DOHH2 (cell line): ENCODE results near the gene ESYT2.

Experiments used
- H3F3A ChIP-seq: fragments of 200-600 bp; sonication (generic), shearing (Covaris generic); 2 replicates; pipeline ENCODE4 v1.6.0; 2016; ENCODE audit warnings: antibody characterized with exemption, mild to moderate bottlenecking; ENCODE audit not compliant: control insufficient read depth, insufficient read depth
- H3K27ac ChIP-seq: fragments of 200-600 bp; sonication (generic); 2 replicates; pipeline ENCODE4 v1.5.1; 2014; ENCODE audit warnings: low read depth, mild to moderate bottlenecking, low read length, moderate library complexity
- H3K27me3 ChIP-seq: fragments of 200-600 bp; sonication (generic); 2 replicates; pipeline ENCODE4 v1.6.1; 2014; ENCODE audit warnings: mild to moderate bottlenecking, low read length, mixed read lengths; ENCODE audit not compliant: control insufficient read depth
- H3K36me3 ChIP-seq: fragments of 200-600 bp; sonication (generic); 2 replicates; pipeline ENCODE4 v1.6.1; 2014; ENCODE audit warnings: mild to moderate bottlenecking, low read length, moderate library complexity, mixed read lengths; ENCODE audit not compliant: control insufficient read depth
- H3K4me1 ChIP-seq: fragments of 200-600 bp; sonication (generic); 2 replicates; pipeline ENCODE4 v1.6.1; 2014; ENCODE audit warnings: mild to moderate bottlenecking, low read length, mixed read lengths; ENCODE audit not compliant: control insufficient read depth
- H3K4me2 ChIP-seq: fragments of 200-600 bp; sonication (generic); 2 replicates; pipeline ENCODE4 v1.6.0; 2014; ENCODE audit warnings: mild to moderate bottlenecking, low read length, moderate library complexity
- H3K4me3 ChIP-seq: fragments of 200-600 bp; sonication (generic); 2 replicates; pipeline ENCODE4 v1.5.1; 2014; ENCODE audit warnings: mild to moderate bottlenecking, low read length, mixed read lengths
- H3K79me2 ChIP-seq: fragments of 200-600 bp; sonication (generic); 2 replicates; pipeline ENCODE4 v1.6.1; 2014; ENCODE audit warnings: mild to moderate bottlenecking, low read length, mixed read lengths; ENCODE audit not compliant: control insufficient read depth
- H3K9me2 ChIP-seq: fragments of 200-600 bp; sonication (generic); replicated peaks from 2 replicates; pipeline ENCODE4 v1.6.1; 2014; ENCODE audit warnings: mild to moderate bottlenecking, low read length, mixed read lengths; ENCODE audit not compliant: control insufficient read depth
- H3K9me3 ChIP-seq: fragments of 200-600 bp; sonication (generic); 2 replicates; pipeline ENCODE4 v1.6.1; 2014; ENCODE audit warnings: antibody characterized with exemption, low read length, mixed read lengths; ENCODE audit not compliant: control insufficient read depth, insufficient read depth
- H4K20me1 ChIP-seq: fragments of 200-600 bp; sonication (generic); 2 replicates; pipeline ENCODE4 v1.6.0; 2014; ENCODE audit warnings: low read depth, mild to moderate bottlenecking, antibody characterized with exemption, low read length, moderate library complexity; ENCODE audit not compliant: control insufficient read depth, insufficient read depth
- EZH2phosphoT487 ChIP-seq: fragments of 200-600 bp; sonication (generic); IDR thresholded peaks from 2 replicates; pipeline ENCODE4 v1.6.1; 2017; ENCODE audit warnings: borderline replicate concordance, mild to moderate bottlenecking, antibody characterized with exemption, low read length, moderate library complexity, mixed read lengths
- TF ChIP-seq, protein P1 (sequence below): fragments of 200-600 bp; sonication (generic); IDR thresholded peaks from one replicate; pipeline ENCODE4 v1.5.1; 2014; ENCODE audit warnings: antibody characterized with exemption, mild to moderate bottlenecking, low read depth, low read length; ENCODE audit not compliant: poor library complexity, severe bottlenecking

ESYT2 gene

DNA sequence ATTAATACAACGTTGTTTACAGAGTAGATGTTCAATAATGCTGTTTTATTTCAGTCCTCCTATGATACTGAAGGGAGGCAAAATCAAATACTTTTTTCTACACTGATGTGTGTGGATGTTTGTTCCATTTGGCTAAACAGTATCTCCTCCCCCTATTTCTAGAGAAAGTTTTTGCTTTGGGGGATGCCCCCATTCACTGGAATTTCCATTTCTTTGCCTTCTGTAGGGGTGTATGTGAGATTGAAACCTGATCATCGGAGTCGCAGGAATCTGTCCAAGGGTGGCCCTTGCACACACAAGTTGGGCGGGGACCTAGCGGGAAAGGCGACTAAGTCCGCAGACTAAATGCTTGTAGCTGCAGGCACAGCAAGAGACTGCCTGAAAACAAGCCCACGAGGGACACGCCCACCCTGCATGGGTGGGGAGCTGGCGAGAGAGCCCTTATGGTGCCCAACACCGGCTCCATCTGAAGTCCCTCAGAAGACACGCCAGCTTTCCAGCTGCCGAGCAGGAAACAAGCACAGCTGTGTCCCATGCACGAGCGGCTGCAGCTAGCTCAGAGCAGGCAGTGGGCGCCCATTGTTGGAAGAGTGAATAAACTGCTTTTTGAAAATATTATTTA lies 58.0 kb downstream of the ESYT2 start:
- no peak overlapping the region for H3K27ac ChIP-seq
- no peaks in the 10 kb centered on the region for H3K79me2 ChIP-seq
- H3K4me3 ChIP-seq, result no peak overlapping the region
- no peaks in the 10 kb centered on the region for H3K4me1 ChIP-seq
- H3F3A ChIP-seq, result no peaks in the 10 kb centered on the region; the same call in 1 of the 2 replicates
- H3K27me3 ChIP-seq, result no peaks in the 10 kb centered on the region
- no peaks in the 10 kb centered on the region for H3K9me3 ChIP-seq
- no peaks in the 10 kb centered on the region for H3K9me2 ChIP-seq
- no peaks in the 10 kb centered on the region for H4K20me1 ChIP-seq
- no peak for TF ChIP-seq EZH2phosphoT487
- TF ChIP-seq, protein P1, sequence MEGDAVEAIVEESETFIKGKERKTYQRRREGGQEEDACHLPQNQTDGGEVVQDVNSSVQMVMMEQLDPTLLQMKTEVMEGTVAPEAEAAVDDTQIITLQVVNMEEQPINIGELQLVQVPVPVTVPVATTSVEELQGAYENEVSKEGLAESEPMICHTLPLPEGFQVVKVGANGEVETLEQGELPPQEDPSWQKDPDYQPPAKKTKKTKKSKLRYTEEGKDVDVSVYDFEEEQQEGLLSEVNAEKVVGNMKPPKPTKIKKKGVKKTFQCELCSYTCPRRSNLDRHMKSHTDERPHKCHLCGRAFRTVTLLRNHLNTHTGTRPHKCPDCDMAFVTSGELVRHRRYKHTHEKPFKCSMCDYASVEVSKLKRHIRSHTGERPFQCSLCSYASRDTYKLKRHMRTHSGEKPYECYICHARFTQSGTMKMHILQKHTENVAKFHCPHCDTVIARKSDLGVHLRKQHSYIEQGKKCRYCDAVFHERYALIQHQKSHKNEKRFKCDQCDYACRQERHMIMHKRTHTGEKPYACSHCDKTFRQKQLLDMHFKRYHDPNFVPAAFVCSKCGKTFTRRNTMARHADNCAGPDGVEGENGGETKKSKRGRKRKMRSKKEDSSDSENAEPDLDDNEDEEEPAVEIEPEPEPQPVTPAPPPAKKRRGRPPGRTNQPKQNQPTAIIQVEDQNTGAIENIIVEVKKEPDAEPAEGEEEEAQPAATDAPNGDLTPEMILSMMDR, result no peak
- H3K4me2 ChIP-seq, result no peak overlapping the region
- H3K36me3 ChIP-seq, result peaks cover 4% of the 10 kb centered on the region

DNA sequence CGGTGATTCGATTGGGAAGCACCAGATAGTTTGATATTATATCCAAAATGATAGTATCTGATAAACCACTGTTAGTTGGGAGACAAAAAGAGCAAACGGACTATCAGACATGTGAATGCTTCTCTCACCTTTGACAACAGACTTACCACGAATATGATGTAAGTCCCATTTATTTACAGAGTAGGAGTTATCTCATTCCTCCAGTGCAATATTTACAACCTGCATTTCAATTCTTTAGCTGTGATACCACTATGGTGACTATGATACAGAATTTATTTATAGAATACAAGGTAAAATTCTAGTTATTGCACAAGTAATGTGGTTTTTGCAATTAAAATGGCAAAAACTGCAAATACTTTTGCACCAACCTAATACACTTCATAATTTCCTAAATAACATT lies 61.6 kb downstream of the ESYT2 start:
- Histone ChIP-seq H3K36me3 (peaks cover 10% of the 10 kb centered on the region), H3K27me3 (no peaks in the 10 kb centered on the region), H3F3A (no peaks in the 10 kb centered on the region; the same call in 1 of the 2 replicates), H3K4me1 (no peaks in the 10 kb centered on the region), H3K9me2 (no peaks in the 10 kb centered on the region), H3K4me3 (no peak overlapping the region), H3K79me2 (no peaks in the 10 kb centered on the region), H4K20me1 (no peaks in the 10 kb centered on the region), H3K27ac (no peak overlapping the region), H3K9me3 (no peaks in the 10 kb centered on the region), H3K4me2 (no peak overlapping the region)
- TF ChIP-seq, protein P1, result no peak
- no peak for TF ChIP-seq EZH2phosphoT487

DNA sequence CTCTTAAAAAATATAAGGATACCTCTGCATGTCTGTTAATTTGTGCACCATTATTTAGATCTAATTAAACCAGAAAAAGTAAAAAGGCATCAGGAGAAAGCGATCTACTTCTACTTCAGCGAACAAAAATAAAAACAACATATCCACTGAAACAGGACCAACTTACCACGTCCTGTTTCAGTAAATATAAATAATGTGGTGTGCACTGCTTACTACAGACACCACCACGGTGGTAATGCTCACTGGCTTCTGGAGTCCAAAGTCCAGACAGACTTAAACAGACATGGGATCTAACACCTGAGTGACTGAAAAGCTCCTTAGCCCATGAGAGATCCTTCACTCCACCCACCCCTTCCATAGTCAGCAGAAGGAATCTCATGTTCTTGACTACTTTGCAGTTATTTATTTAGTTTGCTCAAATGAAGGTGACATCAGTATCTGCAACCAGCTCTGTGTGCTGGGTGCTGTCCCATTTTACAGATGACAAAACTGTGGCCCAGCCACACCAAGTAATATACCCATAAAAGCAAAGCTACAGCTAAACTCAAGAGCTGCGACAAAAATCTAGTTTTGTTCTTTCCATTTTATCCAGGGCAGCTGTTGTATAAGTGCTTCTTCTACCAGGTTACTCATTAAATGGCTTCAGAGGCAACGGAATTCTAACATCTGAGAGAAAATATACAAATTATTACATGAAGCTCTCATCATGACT lies 62.6 kb downstream of the ESYT2 start:
- Histone ChIP-seq H3K9me3 (no peaks in the 10 kb centered on the region), H3K36me3 (peaks cover 10% of the 10 kb centered on the region; the same call in 1 of the 2 replicates), H3K4me3 (no peak overlapping the region), H3K4me2 (no peak overlapping the region), H3K27me3 (no peaks in the 10 kb centered on the region), H3K9me2 (no peaks in the 10 kb centered on the region), H3F3A (no peaks in the 10 kb centered on the region; the same call in 1 of the 2 replicates), H4K20me1 (no peaks in the 10 kb centered on the region), H3K4me1 (no peaks in the 10 kb centered on the region), H3K27ac (no peak overlapping the region), H3K79me2 (no peaks in the 10 kb centered on the region)
- TF ChIP-seq EZH2phosphoT487, result no peak
- TF ChIP-seq, protein P1, result no peak
